ENCODE results near the gene ACTR10. TPM values are rescaled to one million over a fixed set of nuclear protein-coding genes. Genes with fewer than 3 reads are reported as not detected.
A peak's percentile ranks its signal among the peaks of the same experiment; 100 is the strongest.

ACTR10 gene
- total and polyA plus RNA-seq, 9 of the 15 experiments (the other 6 are each of a cell fraction or from before 2014, with no cell fraction given), result 22.0 to 66.1 (median 34.1) TPM

DNA sequence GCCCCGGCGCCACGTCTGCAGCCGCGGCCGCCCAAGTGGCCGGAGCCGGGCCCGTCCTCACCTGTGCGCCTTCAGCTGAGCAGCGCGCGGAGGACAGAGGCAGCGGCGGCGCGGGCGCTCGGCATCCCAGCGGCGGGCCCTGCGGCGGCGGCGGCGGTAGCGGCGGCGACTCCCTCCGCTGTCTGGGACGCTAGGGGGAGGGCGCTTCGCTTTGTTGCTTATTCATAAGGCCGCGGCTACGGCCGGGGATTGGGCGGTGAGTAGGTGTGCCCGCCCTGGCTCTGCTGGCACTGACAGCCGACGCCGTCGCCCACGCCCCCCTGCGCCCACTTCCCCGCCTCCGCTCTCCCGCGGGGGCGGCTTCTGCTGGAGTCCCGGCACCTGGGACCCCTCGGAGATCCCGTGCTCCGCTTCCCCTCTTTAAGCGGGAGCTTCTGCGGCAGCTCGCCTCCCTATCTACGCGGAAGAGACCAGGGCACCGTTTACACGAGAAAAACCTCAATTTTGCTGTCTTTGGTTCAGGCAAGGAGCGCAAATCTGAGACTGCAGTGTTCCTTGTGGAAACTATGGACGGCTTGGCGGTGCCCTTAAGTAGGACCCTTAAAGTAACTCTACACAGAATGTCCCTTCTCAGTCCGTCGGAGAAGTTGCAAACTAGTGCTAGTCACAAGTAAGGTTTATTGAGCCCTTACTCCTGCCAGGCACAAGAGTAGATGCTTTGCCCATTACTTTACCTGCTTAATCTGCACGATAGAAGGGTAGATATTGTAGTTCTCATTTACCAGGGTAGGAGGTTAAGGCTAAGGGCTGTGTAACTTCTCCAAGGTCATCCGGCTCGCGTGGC is 47.7 kb upstream of the ACTR10 start, which contains the start of gene ARMH4:
Gene ARMH4, minus strand, starts transcription at position 200 of the 844 bp plus-strand sequence. CDS start 12,855 bp downstream, outside the sequence.
- FAIRE-seq (no peak), DNase-seq (ENCODE audit: extremely low read depth in 1 of 4, low spot score in 3 of 4) (peak; percentile 72 to 78 (median 74)), ATAC-seq (peak; percentile 98)
- BruUV-seq (replicated peaks), result no TSS peak
- Histone ChIP-seq H3K27me3 (ENCODE audit: control insufficient read depth in 2 of 2, insufficient read depth in 2 of 2, low read length in 2 of 2) (peaks cover 15 to 16% of the 10 kb centered on the region in 2 experiments; a peak in 4 of 5 replicates), H3K4me2 (ENCODE audit: insufficient read depth, low read length) (peak within 1 kb of the TSS; percentile 86), H3K9me3 (replicated peaks; ENCODE audit: control insufficient read depth, insufficient read depth, low read depth, low read length) (no peaks in the 10 kb centered on the region; the same call in 1 of the 2 replicates), H2AFZ (ENCODE audit: low read depth, low read length) (peak within 1 kb of the TSS; percentile 94), H3K9ac (ENCODE audit: insufficient read depth in 1 of 2, low read depth in 2 of 2, low read length in 2 of 2) (peak within 1 kb of the TSS; percentile 49 to 86), H3K4me1 (replicated peaks in 1 of 2; ENCODE audit: control insufficient read depth in 2 of 2, insufficient read depth in 2 of 2, low read length in 2 of 2) (peaks cover 3 to 11% of the 10 kb centered on the region in 2 experiments; a peak in 4 of 5 replicates), H3K4me3 (peak within 1 kb of the TSS; percentile 46), H3K36me3 (ENCODE audit: control insufficient read depth, insufficient read depth, low read length) (no peaks in the 10 kb centered on the region), H3K79me2 (ENCODE audit: control insufficient read depth, insufficient read depth, low read length) (no peaks in the 10 kb centered on the region), H4K20me1 (replicated peaks; ENCODE audit: control insufficient read depth, insufficient read depth, low read length) (no peaks in the 10 kb centered on the region), H3K27ac (ENCODE audit: extremely low read depth, low read depth, low read length) (no peak within 1 kb of the TSS; the same call in 2 of the 3 replicates), H3K9me1 (ENCODE audit: control insufficient read depth, insufficient read depth, low read length) (no peaks in the 10 kb centered on the region)
- in situ Hi-C loops (cut with MboI), result no loop called here
- intact Hi-C loops (cut with micrococcal nuclease), result no loop called here
- POLR2A ChIA-PET, result no interaction called here
- WGBS (ENCODE audit: insufficient coverage, low coverage, missing lambda C conversion rate), result 16% methylated on average over 9 of the region's 70 CpGs
- CTCF ChIA-PET (ENCODE audit: low intra/inter-chr PET ratio), result no interaction called here
- peak; percentile 80 for TF ChIP-seq HNRNPLL (IDR thresholded peaks at IDR 0.05; ENCODE audit: low read depth, low read length, poor library complexity, severe bottlenecking)
- TF ChIP-seq FOXJ2 (tag; IDR thresholded peaks at IDR 0.05), result no peak
- TF ChIP-seq ZZZ3 (IDR thresholded peaks at IDR 0.05), result no peak
- TF ChIP-seq CBX1 (IDR thresholded peaks at IDR 0.05; ENCODE audit: low read depth), result no peak
- no peak for TF ChIP-seq ZNF766 (CRISPR knock-in tag; conservative IDR thresholded peaks at IDR 0.05)
- 0 out of 2 replicates have a peak, but pooled peaks have one; percentile 16 for TF ChIP-seq POLR2G (IDR thresholded peaks at IDR 0.05; ENCODE audit: low read depth, low read length)
- TF ChIP-seq NRF1 (conservative IDR thresholded peaks at IDR 0.05 in 1 of 2, IDR thresholded peaks at IDR 0.05 in 1 of 2), result peak in 1 of 2 experiments; percentile 15; a peak in 2 of 4 replicates
- TF ChIP-seq MTA3 (IDR thresholded peaks at IDR 0.05; ENCODE audit: borderline replicate concordance), result 0 out of 2 replicates have a peak, but pooled peaks have one; percentile 6
- peak; percentile 34 to 57; a peak in 1 of 4 replicates for TF ChIP-seq UBTF (IDR thresholded peaks at IDR 0.05; ENCODE audit: borderline replicate concordance in 1 of 2, low read depth in 2 of 2, low read length in 2 of 2)
- TF ChIP-seq ZNF695 (CRISPR knock-in tag; IDR thresholded peaks at IDR 0.05), result no peak
- TF ChIP-seq CCAR2 (IDR thresholded peaks at IDR 0.05; ENCODE audit: low read depth, low read length), result no peak
- no peak for TF ChIP-seq CEBPG (CRISPR knock-in tag; IDR thresholded peaks at IDR 0.05)
- no peak for TF ChIP-seq CEBPG (tag; conservative IDR thresholded peaks at IDR 0.05 in 1 of 2, IDR thresholded peaks at IDR 0.05 in 1 of 2)
- TF ChIP-seq, protein P1, sequence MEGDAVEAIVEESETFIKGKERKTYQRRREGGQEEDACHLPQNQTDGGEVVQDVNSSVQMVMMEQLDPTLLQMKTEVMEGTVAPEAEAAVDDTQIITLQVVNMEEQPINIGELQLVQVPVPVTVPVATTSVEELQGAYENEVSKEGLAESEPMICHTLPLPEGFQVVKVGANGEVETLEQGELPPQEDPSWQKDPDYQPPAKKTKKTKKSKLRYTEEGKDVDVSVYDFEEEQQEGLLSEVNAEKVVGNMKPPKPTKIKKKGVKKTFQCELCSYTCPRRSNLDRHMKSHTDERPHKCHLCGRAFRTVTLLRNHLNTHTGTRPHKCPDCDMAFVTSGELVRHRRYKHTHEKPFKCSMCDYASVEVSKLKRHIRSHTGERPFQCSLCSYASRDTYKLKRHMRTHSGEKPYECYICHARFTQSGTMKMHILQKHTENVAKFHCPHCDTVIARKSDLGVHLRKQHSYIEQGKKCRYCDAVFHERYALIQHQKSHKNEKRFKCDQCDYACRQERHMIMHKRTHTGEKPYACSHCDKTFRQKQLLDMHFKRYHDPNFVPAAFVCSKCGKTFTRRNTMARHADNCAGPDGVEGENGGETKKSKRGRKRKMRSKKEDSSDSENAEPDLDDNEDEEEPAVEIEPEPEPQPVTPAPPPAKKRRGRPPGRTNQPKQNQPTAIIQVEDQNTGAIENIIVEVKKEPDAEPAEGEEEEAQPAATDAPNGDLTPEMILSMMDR (IDR thresholded peaks at IDR 0.05 in 2 of 3, conservative IDR thresholded peaks at IDR 0.05 in 1 of 3; ENCODE audit: insufficient read depth in 2 of 3, low read depth in 1 of 3, low read length in 3 of 3), result 0 out of 6 replicates have a peak, but pooled peaks of 1 of the 3 experiments have one; percentile 11
- TF ChIP-seq RBBP5 (IDR thresholded peaks at IDR 0.05; ENCODE audit: borderline replicate concordance, insufficient read depth, low read length, poor library complexity, severe bottlenecking), result peak; percentile 33
- TF ChIP-seq CCNT2 (IDR thresholded peaks at IDR 0.05; ENCODE audit: borderline replicate concordance, extremely low read depth, insufficient read length, low read depth, low read length), result peak; percentile 28
